GM23338 (cell line): ENCODE results near the gene CALM1. TPM values are rescaled to one million over a fixed set of nuclear protein-coding genes. Genes with fewer than 3 reads are reported as not detected.

Source experiments
- ATAC-seq: fragments of 200-7000 bp; cut with Tn5 transposase; 3 replicates; pipeline ENCODE4 v1.9.1; 2020
- DNase-seq: peaks from one replicate; pipeline ENCODE4 v3.0.0-alpha.2; 2015; ENCODE audit warnings: low spot score
- H2AFZ ChIP-seq: fragments of 200-600 bp; sonication (generic); 2 replicates; pipeline ENCODE4 v1.8.0; 2016; ENCODE audit warnings: antibody characterized with exemption, mild to moderate bottlenecking, moderate library complexity
- H3F3A ChIP-seq: fragments of 200-600 bp; sonication (generic); replicated peaks from 2 replicates; pipeline ENCODE4 v1.8.0; 2017; ENCODE audit warnings: antibody characterized with exemption, mixed run types, low read depth
- H3K27ac ChIP-seq: fragments of 200-600 bp; sonication (generic); 2 replicates; pipeline ENCODE4 v1.6.1; 2016; ENCODE audit warnings: low read depth
- H3K27me3 ChIP-seq: fragments of 200-600 bp; sonication (generic); 2 replicates; pipeline ENCODE4 v1.8.0; 2016; ENCODE audit warnings: mild to moderate bottlenecking, mixed run types, moderate library complexity; ENCODE audit not compliant: insufficient read depth
- H3K36me3 ChIP-seq: fragments of 200-600 bp; sonication (generic); 2 replicates; pipeline ENCODE4 v1.8.0; 2016; ENCODE audit warnings: mild to moderate bottlenecking; ENCODE audit not compliant: insufficient read depth
- H3K4me1 ChIP-seq: fragments of 200-600 bp; sonication (generic); 2 replicates; pipeline ENCODE4 v1.8.0; 2016; ENCODE audit warnings: mild to moderate bottlenecking, moderate library complexity; ENCODE audit not compliant: insufficient read depth
- H3K4me2 ChIP-seq: fragments of 200-600 bp; sonication (generic); 2 replicates; pipeline ENCODE4 v1.7.1; 2017; ENCODE audit warnings: mixed run types
- H3K4me3 ChIP-seq: fragments of 200-600 bp; sonication (generic); 2 replicates; pipeline ENCODE4 v1.6.1; 2016; ENCODE audit warnings: mixed run types
- H3K79me2 ChIP-seq: fragments of 200-600 bp; sonication (generic); replicated peaks from 2 replicates; pipeline ENCODE4 v1.8.0; 2017; ENCODE audit warnings: mild to moderate bottlenecking; ENCODE audit not compliant: insufficient read depth
- H3K9me2 ChIP-seq: fragments of 200-600 bp; sonication (generic); 2 replicates; pipeline ENCODE4 v1.8.0; 2017; ENCODE audit not compliant: insufficient read depth
- H4K20me1 ChIP-seq: fragments of 200-600 bp; sonication (generic); replicated peaks from 2 replicates; pipeline ENCODE4 v1.8.0; 2017; ENCODE audit warnings: mild to moderate bottlenecking; ENCODE audit not compliant: insufficient read depth
- H3K27ac Mint-ChIP-seq: 2 replicates; pipeline ENCODE4 v1.8.0; 2020; ENCODE audit warnings: inconsistent platforms, mild to moderate bottlenecking, moderate library complexity, mixed read lengths
- H3K27me3 Mint-ChIP-seq: 3 replicates; pipeline ENCODE4 v1.8.0; 2022; ENCODE audit warnings: low read depth, mild to moderate bottlenecking, moderate library complexity, mixed read lengths, inconsistent platforms; ENCODE audit not compliant: insufficient read depth, poor library complexity
- H3K36me3 Mint-ChIP-seq: 3 replicates; pipeline ENCODE4 v1.8.0; 2021; ENCODE audit warnings: low read depth, mild to moderate bottlenecking, inconsistent platforms, moderate library complexity, mixed read lengths
- H3K4me1 Mint-ChIP-seq: 3 replicates; pipeline ENCODE4 v1.8.0; 2020; ENCODE audit warnings: mild to moderate bottlenecking, inconsistent platforms, mixed read lengths
- H3K4me3 Mint-ChIP-seq: 3 replicates; pipeline ENCODE4 v1.8.0; 2021; ENCODE audit warnings: moderate library complexity, mild to moderate bottlenecking, inconsistent platforms, mixed read lengths
- H3K9me3 Mint-ChIP-seq: 3 replicates; pipeline ENCODE4 v1.8.0; 2020; ENCODE audit warnings: moderate library complexity, mild to moderate bottlenecking, inconsistent platforms, mixed read lengths
- CTCF ChIP-seq, 2 experiments: fragments of 200-600 bp in 1 of 2; sonication (generic) in 1 of 2; conservative IDR thresholded peaks; 2 replicates each; pipeline versions ENCODE4 v1.5.1 to v1.6.1; 2016 to 2017; ENCODE audit warnings: antibody characterized with exemption in 2 of 2, low read depth in 2 of 2, mild to moderate bottlenecking in 2 of 2, moderate library complexity in 1 of 2
- ETS1 ChIP-seq: IDR thresholded peaks from 2 replicates; pipeline ENCODE4 v1.6.1; 2016; ENCODE audit warnings: antibody characterized with exemption
- EZH2 ChIP-seq: fragments of 200-600 bp; sonication (generic); IDR thresholded peaks from one replicate; pipeline ENCODE4 v1.8.0; 2017; ENCODE audit warnings: antibody characterized with exemption, mild to moderate bottlenecking, low read depth; ENCODE audit not compliant: unreplicated experiment
- EZH2phosphoT487 ChIP-seq: fragments of 200-600 bp; sonication (generic); IDR thresholded peaks from one replicate; pipeline ENCODE4 v1.8.1; 2018; ENCODE audit warnings: antibody characterized with exemption; ENCODE audit not compliant: unreplicated experiment
- JUNB ChIP-seq: IDR thresholded peaks from one replicate; pipeline ENCODE4 v1.6.1; 2016; ENCODE audit warnings: antibody characterized with exemption; ENCODE audit not compliant: unreplicated experiment
- NANOG ChIP-seq: IDR thresholded peaks from 2 replicates; pipeline ENCODE4 v1.6.1; 2016; ENCODE audit warnings: antibody characterized with exemption, borderline replicate concordance
- POLR2AphosphoS5 ChIP-seq: IDR thresholded peaks from 2 replicates; pipeline ENCODE4 v1.6.1; 2016; ENCODE audit warnings: antibody characterized with exemption, low read depth
- REST ChIP-seq: IDR thresholded peaks from one replicate; pipeline ENCODE4 v1.6.1; 2018; ENCODE audit warnings: antibody characterized with exemption; ENCODE audit not compliant: unreplicated experiment
- ZNF331 ChIP-seq: fragments of 250-450 bp; sonication (Bioruptor Pico); IDR thresholded peaks from 2 replicates; pipeline ENCODE4 v1.5.0; 2020; ENCODE audit warnings: low read depth, mild to moderate bottlenecking, moderate library complexity
- polyA plus RNA-seq: library from polyadenylated mRNA; unstranded; fragments of >200 nt; fragmentation: Nextera tagmentation; extraction: Ambion mirVana; gene quantifications from 2 replicates; pipeline ENCODE4 v1.2.1, GENCODE V29; 2016
- total RNA-seq: library from RNA; depleted of rRNA; stranded (reverse); fragments of >200 nt; shearing (Covaris generic); gene quantifications from 2 replicates; pipeline ENCODE4 v1.2.3, GENCODE V29; 2014

Gene CALM1
- total and polyA plus RNA-seq, 2 experiments from 2014 or later: 308 to 2,024 TPM

GRCh38 chr14:90358359-90358758 lies 38.5 kb upstream of the CALM1 start:
- Mint-ChIP-seq H3K9me3 (no peaks in the 10 kb centered on the region), H3K4me1 (no peaks in the 10 kb centered on the region)
- TF ChIP-seq NANOG (no peak), REST (no peak), EZH2 (no peak), ETS1 (no peak), CTCF (conservative IDR thresholded peaks at IDR 0.05; ENCODE audit: low read depth in 2 of 2) (no peak), EZH2phosphoT487 (no peak)

GRCh38 chr14:90361865-90362557 lies 34.8 kb upstream of the CALM1 start:
- H3K9me3 Mint-ChIP-seq: no peaks in the 10 kb centered on the region
- H3K36me3 Mint-ChIP-seq: no peaks in the 10 kb centered on the region

More at GRCh38 chr14:90358359-90358758, 38.5 kb upstream of the CALM1 start:
- H3K27ac ChIP-seq: no peak overlapping the region
- no peaks in the 10 kb centered on the region for H3K27me3 ChIP-seq
- H3K36me3 ChIP-seq: no peaks in the 10 kb centered on the region
- no peak overlapping the region for H3K4me2 ChIP-seq
- H3K4me1 ChIP-seq: no peaks in the 10 kb centered on the region
- Mint-ChIP-seq H3K4me3 (no peak overlapping the region), H3K27ac (no peak overlapping the region), H3K27me3 (peaks cover 1% of the 10 kb centered on the region), H3K36me3 (no peaks in the 10 kb centered on the region)
- no peak overlapping the region for H3K4me3 ChIP-seq
- no peaks in the 10 kb centered on the region for H3K79me2 ChIP-seq
- no peak for ATAC-seq
- H3K9me2 ChIP-seq: no peaks in the 10 kb centered on the region
- no peak for DNase-seq
- no peaks in the 10 kb centered on the region for H3F3A ChIP-seq
- no peak overlapping the region for H2AFZ ChIP-seq
- H4K20me1 ChIP-seq: no peaks in the 10 kb centered on the region

More at GRCh38 chr14:90361865-90362557, 34.8 kb upstream of the CALM1 start:
- no peaks in the 10 kb centered on the region for H3K36me3 ChIP-seq
- H3K79me2 ChIP-seq: no peaks in the 10 kb centered on the region
- Mint-ChIP-seq H3K27ac (no peak overlapping the region), H3K4me1 (peaks cover 3% of the 10 kb centered on the region; the same call in 1 of the 3 replicates), H3K4me3 (no peak overlapping the region), H3K27me3 (no peaks in the 10 kb centered on the region)
- DNase-seq (no peak), ATAC-seq (no peak)
- no peaks in the 10 kb centered on the region for H3K27me3 ChIP-seq
- H3K9me2 ChIP-seq: no peaks in the 10 kb centered on the region
- H3F3A ChIP-seq: no peaks in the 10 kb centered on the region
- TF ChIP-seq ZNF331 (CRISPR knock-in tag) (no peak), EZH2phosphoT487 (no peak), JUNB (no peak), POLR2AphosphoS5 (no peak), REST (no peak)
- no peak overlapping the region for H3K27ac ChIP-seq
- H3K4me2 ChIP-seq: no peak overlapping the region
- H2AFZ ChIP-seq: no peak overlapping the region
- no peaks in the 10 kb centered on the region for H4K20me1 ChIP-seq
- no peak overlapping the region for H3K4me3 ChIP-seq
- H3K4me1 ChIP-seq: no peaks in the 10 kb centered on the region
